Astrocyte (in vitro differentiated cells and primary cell): Measurements from ENCODE around the gene C12orf76. TPM values are rescaled to one million over a fixed set of nuclear protein-coding genes. Genes with fewer than 3 reads are reported as not detected.
A peak's percentile ranks its signal among the peaks of the same experiment; 100 is the strongest.
"Not testable (repeated sequence)": the region's sequence is repeated elsewhere in the genome, so short reads cannot be mapped to it uniquely, and the experiment has no call there.

Experiments used
- DNase-seq: peaks from one replicate; pipeline ENCODE4 v3.0.0-alpha.2; 2010; ENCODE audit warnings: low read depth
- FAIRE-seq: peaks from 2 replicates; lab custom pipeline; 2011; peaks lifted over from hg19 to GRCh38; lab: Jason Lieb, UNC
- H2AFZ ChIP-seq: 2 replicates; pipeline ENCODE4 v1.6.0; 2012; ENCODE audit warnings: low read depth, low read length, inconsistent platforms
- H3K27ac ChIP-seq: 2 replicates; pipeline ENCODE4 v1.5.1; 2011; ENCODE audit warnings: low read depth, low read length, inconsistent platforms
- H3K27me3 ChIP-seq: 2 replicates; pipeline ENCODE4 v1.6.0; 2011; ENCODE audit warnings: low read length, inconsistent platforms; ENCODE audit not compliant: insufficient read depth
- H3K36me3 ChIP-seq: 2 replicates; pipeline ENCODE4 v1.5.1; 2011; ENCODE audit warnings: low read length, inconsistent platforms; ENCODE audit not compliant: insufficient read depth
- H3K4me1 ChIP-seq: 2 replicates; pipeline ENCODE4 v1.5.1; 2011; ENCODE audit warnings: low read length, inconsistent platforms; ENCODE audit not compliant: insufficient read depth
- H3K4me2 ChIP-seq: 2 replicates; pipeline ENCODE4 v1.6.0; 2012; ENCODE audit warnings: low read length, inconsistent platforms
- H3K4me3 ChIP-seq: 2 replicates; pipeline ENCODE4 v1.5.1; 2011; ENCODE audit warnings: low read depth, mild to moderate bottlenecking, low read length, inconsistent platforms; ENCODE audit not compliant: insufficient read depth
- H3K79me2 ChIP-seq: 2 replicates; pipeline ENCODE4 v1.6.0; 2012; ENCODE audit warnings: mild to moderate bottlenecking, low read length, inconsistent platforms; ENCODE audit not compliant: insufficient read depth
- H3K9ac ChIP-seq: 2 replicates; pipeline ENCODE4 v1.6.0; 2012; ENCODE audit warnings: mild to moderate bottlenecking, low read length, inconsistent platforms
- H3K9me3 ChIP-seq: 2 replicates; pipeline ENCODE4 v1.5.1; 2012; ENCODE audit warnings: low read depth, mild to moderate bottlenecking, low read length, inconsistent platforms; ENCODE audit not compliant: insufficient read depth
- H4K20me1 ChIP-seq: 2 replicates; pipeline ENCODE4 v1.6.0; 2012; ENCODE audit warnings: low read length, inconsistent platforms; ENCODE audit not compliant: insufficient read depth
- H3K27ac Mint-ChIP-seq: one replicate; pipeline ENCODE4 v1.8.0; 2021; ENCODE audit warnings: mild to moderate bottlenecking, mixed read lengths; ENCODE audit not compliant: unreplicated experiment
- H3K27me3 Mint-ChIP-seq: one replicate; pipeline ENCODE4 v1.8.0; 2021; ENCODE audit warnings: low read depth, mixed read lengths; ENCODE audit not compliant: unreplicated experiment
- H3K36me3 Mint-ChIP-seq: one replicate; pipeline ENCODE4 v1.8.0; 2021; ENCODE audit warnings: low read depth, mixed read lengths; ENCODE audit not compliant: unreplicated experiment
- H3K4me1 Mint-ChIP-seq: one replicate; pipeline ENCODE4 v1.8.0; 2021; ENCODE audit warnings: low read depth, mixed read lengths; ENCODE audit not compliant: unreplicated experiment
- H3K4me3 Mint-ChIP-seq: one replicate; pipeline ENCODE4 v1.8.0; 2021; ENCODE audit warnings: mild to moderate bottlenecking, moderate library complexity, mixed read lengths; ENCODE audit not compliant: unreplicated experiment
- H3K9me3 Mint-ChIP-seq: one replicate; pipeline ENCODE4 v1.8.0; 2021; ENCODE audit warnings: mild to moderate bottlenecking, mixed read lengths; ENCODE audit not compliant: unreplicated experiment
- EZH2 ChIP-seq: IDR thresholded peaks from 2 replicates; pipeline ENCODE4 v1.6.1; 2012; ENCODE audit warnings: mild to moderate bottlenecking, low read length, inconsistent platforms; ENCODE audit not compliant: insufficient read depth
- total RNA-seq: library from RNA; stranded (reverse); gene quantifications from 2 replicates; pipeline ENCODE4 v1.2.1, GENCODE V29; 2021
- TF ChIP-seq, protein P1 (sequence below): IDR thresholded peaks from 2 replicates; pipeline ENCODE4 v1.5.1; 2011; ENCODE audit warnings: low read depth, mild to moderate bottlenecking, inconsistent platforms, low read length, moderate library complexity; ENCODE audit not compliant: insufficient read depth

The C12orf76 gene
- total RNA-seq, 1 donor from 2014 or later = 13.0 TPM

- no peak overlapping the region for H2AFZ ChIP-seq
- peaks cover 22% of the 10 kb centered on the region for H3K36me3 ChIP-seq
- peaks cover 26% of the 10 kb centered on the region for H4K20me1 ChIP-seq
- H3K9me3 ChIP-seq = no peaks in the 10 kb centered on the region
- H3K79me2 ChIP-seq = peaks cover 60% of the 10 kb centered on the region
- Mint-ChIP-seq H3K9me3 (no peaks in the 10 kb centered on the region), H3K4me1 (no peaks in the 10 kb centered on the region), H3K4me3 (no peak overlapping the region), H3K27me3 (no peaks in the 10 kb centered on the region), H3K36me3 (peaks cover 5% of the 10 kb centered on the region), H3K27ac (no peak overlapping the region)
- H3K4me1 ChIP-seq = no peaks in the 10 kb centered on the region
- H3K27ac ChIP-seq = no peak overlapping the region
- no peak for FAIRE-seq
- no peak overlapping the region for H3K4me3 ChIP-seq
- H3K4me2 ChIP-seq = no peak overlapping the region
- H3K27me3 ChIP-seq = no peaks in the 10 kb centered on the region
- no peak for DNase-seq
- TF ChIP-seq EZH2 = no peak
- TF ChIP-seq, protein P1, sequence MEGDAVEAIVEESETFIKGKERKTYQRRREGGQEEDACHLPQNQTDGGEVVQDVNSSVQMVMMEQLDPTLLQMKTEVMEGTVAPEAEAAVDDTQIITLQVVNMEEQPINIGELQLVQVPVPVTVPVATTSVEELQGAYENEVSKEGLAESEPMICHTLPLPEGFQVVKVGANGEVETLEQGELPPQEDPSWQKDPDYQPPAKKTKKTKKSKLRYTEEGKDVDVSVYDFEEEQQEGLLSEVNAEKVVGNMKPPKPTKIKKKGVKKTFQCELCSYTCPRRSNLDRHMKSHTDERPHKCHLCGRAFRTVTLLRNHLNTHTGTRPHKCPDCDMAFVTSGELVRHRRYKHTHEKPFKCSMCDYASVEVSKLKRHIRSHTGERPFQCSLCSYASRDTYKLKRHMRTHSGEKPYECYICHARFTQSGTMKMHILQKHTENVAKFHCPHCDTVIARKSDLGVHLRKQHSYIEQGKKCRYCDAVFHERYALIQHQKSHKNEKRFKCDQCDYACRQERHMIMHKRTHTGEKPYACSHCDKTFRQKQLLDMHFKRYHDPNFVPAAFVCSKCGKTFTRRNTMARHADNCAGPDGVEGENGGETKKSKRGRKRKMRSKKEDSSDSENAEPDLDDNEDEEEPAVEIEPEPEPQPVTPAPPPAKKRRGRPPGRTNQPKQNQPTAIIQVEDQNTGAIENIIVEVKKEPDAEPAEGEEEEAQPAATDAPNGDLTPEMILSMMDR = no peak
- H3K9ac ChIP-seq = no peak overlapping the region
Measured at GRCh38 chr12:110012659-110013058, 35.7 kb downstream of the C12orf76 start.

GRCh38 chr12:110012137-110012536 lies 36.2 kb downstream of the C12orf76 start:
- H4K20me1 ChIP-seq = peaks cover 28% of the 10 kb centered on the region
- H3K9me3 ChIP-seq = no peaks in the 10 kb centered on the region
- H3K4me2 ChIP-seq = no peak overlapping the region
- FAIRE-seq (no peak), DNase-seq (no peak)
- H3K9ac ChIP-seq = no peak overlapping the region
- Mint-ChIP-seq H3K9me3 (no peaks in the 10 kb centered on the region), H3K4me1 (no peaks in the 10 kb centered on the region), H3K27ac (peak overlapping the region; percentile 26), H3K27me3 (no peaks in the 10 kb centered on the region), H3K4me3 (no peak overlapping the region), H3K36me3 (peaks cover 5% of the 10 kb centered on the region)
- H3K79me2 ChIP-seq = peaks cover 66% of the 10 kb centered on the region
- H3K27me3 ChIP-seq = no peaks in the 10 kb centered on the region
- TF ChIP-seq, protein P1 = no peak
- no peak for TF ChIP-seq EZH2
- no peak overlapping the region for H3K27ac ChIP-seq
- no peak overlapping the region for H2AFZ ChIP-seq
- no peaks in the 10 kb centered on the region for H3K4me1 ChIP-seq
- peaks cover 18% of the 10 kb centered on the region for H3K36me3 ChIP-seq
- no peak overlapping the region for H3K4me3 ChIP-seq

GRCh38 chr12:110010853-110011723 lies 37.2 kb downstream of the C12orf76 start:
- no peak overlapping the region for H3K27ac Mint-ChIP-seq
- Histone ChIP-seq H3K9me3 (no peaks in the 10 kb centered on the region), H4K20me1 (peaks cover 32% of the 10 kb centered on the region), H3K9ac (no peak overlapping the region), H3K4me1 (no peaks in the 10 kb centered on the region), H3K4me2 (no peak overlapping the region), H3K27ac (no peak overlapping the region), H3K4me3 (no peak overlapping the region), H3K79me2 (peaks cover 75% of the 10 kb centered on the region), H3K36me3 (peaks cover 18% of the 10 kb centered on the region), H3K27me3 (no peaks in the 10 kb centered on the region), H2AFZ (no peak overlapping the region)
- DNase-seq (no peak), FAIRE-seq (no peak)
- no peaks in the 10 kb centered on the region for H3K9me3 Mint-ChIP-seq
- H3K27me3 Mint-ChIP-seq = no peaks in the 10 kb centered on the region
- no peaks in the 10 kb centered on the region for H3K4me1 Mint-ChIP-seq
- H3K4me3 Mint-ChIP-seq = no peak overlapping the region
- TF ChIP-seq, protein P1 = no peak
- no peak for TF ChIP-seq EZH2
- peaks cover 5% of the 10 kb centered on the region for H3K36me3 Mint-ChIP-seq

DNA sequence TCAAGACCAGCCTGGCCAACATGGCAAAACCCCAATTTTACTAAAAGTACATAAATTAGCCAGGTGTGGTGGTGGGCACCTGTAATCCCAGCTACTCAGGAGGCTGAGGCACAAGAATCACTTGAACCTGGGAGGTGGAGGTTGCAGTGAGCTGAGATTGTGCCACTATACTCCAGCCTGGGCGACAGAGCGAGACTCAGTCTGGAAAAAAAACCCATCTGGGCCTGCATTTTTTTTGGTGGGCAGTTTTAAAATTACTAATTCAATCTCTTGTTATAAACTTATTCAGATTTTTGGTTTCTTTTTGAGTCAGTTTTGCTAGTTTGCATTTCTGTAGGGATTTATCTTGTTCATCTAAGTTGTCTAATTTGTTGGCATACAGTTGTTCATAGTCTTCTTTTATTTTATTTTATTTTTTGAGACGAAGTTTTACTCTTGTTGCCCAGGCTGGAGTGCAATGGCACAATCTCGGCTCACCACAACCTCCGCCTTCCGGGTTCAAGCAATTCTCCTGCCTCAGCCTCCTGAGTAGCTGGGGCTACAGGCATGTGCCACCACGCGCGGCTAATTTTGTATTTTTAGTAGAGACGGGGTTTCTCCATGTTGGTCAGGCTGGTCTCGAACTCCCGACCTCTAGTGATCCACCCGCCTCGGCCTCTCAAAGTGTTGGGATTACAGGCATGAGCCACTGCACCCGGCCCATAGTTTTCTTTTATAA lies 39.5 kb downstream of the C12orf76 start:
- H3K27ac Mint-ChIP-seq, H3K27ac ChIP-seq, FAIRE-seq, H3K27me3 ChIP-seq, H3K4me2 ChIP-seq, H3K9me3 ChIP-seq, H3K36me3 Mint-ChIP-seq, H3K9me3 Mint-ChIP-seq, H3K9ac ChIP-seq, H3K4me1 Mint-ChIP-seq, DNase-seq, H2AFZ ChIP-seq, H3K4me3 ChIP-seq, H3K27me3 Mint-ChIP-seq, H3K4me1 ChIP-seq, H3K4me3 Mint-ChIP-seq: not testable (repeated sequence)
- Histone ChIP-seq H3K79me2 (peaks cover 90% of the 10 kb centered on the region), H4K20me1 (peaks cover 38% of the 10 kb centered on the region), H3K36me3 (peaks cover 15% of the 10 kb centered on the region)
